Measurements from ENCODE around the gene CCS. TPM values are rescaled to one million over a fixed set of nuclear protein-coding genes. Genes with fewer than 3 reads are reported as not detected.

CCS gene, protein sequence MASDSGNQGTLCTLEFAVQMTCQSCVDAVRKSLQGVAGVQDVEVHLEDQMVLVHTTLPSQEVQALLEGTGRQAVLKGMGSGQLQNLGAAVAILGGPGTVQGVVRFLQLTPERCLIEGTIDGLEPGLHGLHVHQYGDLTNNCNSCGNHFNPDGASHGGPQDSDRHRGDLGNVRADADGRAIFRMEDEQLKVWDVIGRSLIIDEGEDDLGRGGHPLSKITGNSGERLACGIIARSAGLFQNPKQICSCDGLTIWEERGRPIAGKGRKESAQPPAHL
- 31.5 and 32.6 TPM in 2 replicates for total RNA-seq

DNA sequence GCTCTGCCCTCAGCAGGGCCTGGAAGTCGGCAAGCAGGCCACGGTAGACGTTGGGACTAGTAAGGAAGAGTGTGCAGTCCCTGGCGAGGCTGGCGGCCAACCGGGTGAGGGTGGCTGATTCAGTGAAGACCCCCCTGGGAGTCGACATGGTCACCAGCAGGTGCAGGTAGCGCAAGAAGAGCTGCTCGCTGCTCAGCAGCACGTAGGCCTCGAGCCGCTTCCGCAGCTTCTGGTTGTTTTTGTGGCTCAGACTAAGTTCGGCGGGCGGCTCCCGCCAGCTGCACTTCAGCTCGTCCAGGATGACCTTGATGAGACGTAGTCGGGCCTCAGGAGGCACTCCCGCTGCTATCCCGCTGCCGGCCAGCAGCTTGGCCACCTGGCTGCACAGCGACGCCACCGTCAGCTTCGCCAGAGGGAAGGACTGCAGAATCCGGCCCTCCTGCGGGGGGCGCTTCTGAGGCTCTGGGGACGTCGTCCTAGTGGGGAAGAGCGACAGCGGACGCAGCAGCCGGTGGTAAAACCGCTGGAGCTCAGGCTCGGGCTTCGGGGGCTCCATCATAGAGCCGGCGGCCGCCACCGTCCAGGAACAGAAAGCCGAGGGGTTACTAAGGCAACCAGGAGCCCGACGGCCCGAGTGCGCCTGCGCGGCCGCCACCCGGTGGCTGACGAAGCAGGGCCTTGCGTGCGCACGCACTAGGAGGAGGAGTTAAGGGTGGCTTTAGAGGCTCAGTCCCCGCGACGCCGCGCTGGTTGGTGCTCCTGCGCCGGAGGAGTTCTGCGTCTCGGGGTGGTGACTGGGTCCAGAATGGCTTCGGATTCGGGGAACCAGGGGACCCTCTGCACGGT lies at the start of gene CCS, which contains the start of gene CCDC87:
Gene CCS, plus strand, starts transcription at position 729 of the 846 bp plus-strand sequence. Its CDS starts 77 bp downstream, at position 806.
Gene CCDC87, minus strand, starts transcription at position 607 of the 846 bp plus-strand sequence. Its CDS starts 48 bp downstream, at position 559.

DNA sequence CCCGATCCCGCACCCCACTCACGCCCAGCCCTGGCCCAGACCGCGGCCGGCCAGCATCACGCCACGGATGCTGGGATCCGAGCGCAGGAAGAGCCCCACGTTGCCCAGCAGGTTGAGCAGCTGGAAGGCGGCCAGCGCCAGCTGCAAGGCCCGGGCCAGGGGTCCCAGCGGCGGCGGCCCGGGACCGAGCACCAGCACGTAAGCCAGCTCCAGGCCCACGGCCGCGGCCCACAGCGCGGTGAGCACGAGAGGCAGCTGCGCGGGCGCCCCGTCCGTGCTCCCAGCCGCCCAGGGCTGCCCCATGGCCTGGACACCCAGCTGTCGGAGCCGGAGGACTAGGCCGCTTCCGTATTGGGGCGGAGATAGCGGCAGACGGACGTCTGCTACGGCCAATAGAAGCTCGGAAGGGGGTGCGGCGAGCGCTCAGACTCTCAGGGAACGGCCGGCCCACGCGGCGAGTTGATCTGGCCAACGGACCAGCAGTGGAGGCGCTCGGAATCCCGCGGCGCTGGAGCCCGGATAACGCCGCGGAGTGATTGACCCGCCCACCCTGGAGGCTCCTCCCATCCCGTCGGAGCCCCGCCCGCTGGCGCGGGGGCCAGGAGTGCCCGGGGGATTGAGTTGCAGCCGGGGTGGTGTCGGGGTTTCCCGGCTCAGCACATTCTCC lies 47.2 kb upstream of the CCS start, which contains the start of gene ZDHHC24:
Gene ZDHHC24, minus strand, starts transcription at position 348 of the 667 bp plus-strand sequence. Its CDS starts 45 bp downstream, at position 303.

DNA sequence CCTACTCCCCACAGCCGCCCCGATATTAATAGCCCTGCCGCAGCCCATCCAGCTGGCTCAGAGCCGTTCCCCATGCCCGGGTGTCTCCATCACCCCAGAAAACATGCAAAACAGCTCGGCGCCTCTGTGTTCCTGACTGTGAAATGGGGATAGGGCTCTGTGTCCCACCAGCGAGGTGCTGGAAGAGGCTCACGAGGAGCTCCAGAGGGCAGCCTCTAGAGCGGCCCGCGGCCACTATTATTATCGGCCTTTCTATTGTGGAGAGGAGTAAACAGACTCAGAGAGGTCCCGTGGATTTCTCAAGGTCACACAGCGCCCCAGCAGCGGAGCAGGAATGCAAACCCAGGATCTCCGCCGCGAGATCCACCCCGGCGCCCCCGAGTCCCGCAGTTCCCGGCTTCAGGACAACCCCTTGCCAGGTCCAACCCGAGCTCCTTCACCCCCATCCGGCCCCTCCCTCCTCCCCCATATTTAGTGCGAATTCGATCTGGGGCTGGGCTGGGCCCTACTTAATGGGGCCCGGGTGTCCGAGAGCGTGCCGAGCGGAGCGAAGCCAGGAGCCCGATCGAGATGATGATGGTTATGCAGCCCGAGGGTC lies 46.5 kb upstream of the CCS start, which contains the start of gene ACTN3:
Gene ACTN3, plus strand, starts transcription at position 536 of the 598 bp plus-strand sequence. Its CDS starts 35 bp downstream, at position 571.

DNA sequence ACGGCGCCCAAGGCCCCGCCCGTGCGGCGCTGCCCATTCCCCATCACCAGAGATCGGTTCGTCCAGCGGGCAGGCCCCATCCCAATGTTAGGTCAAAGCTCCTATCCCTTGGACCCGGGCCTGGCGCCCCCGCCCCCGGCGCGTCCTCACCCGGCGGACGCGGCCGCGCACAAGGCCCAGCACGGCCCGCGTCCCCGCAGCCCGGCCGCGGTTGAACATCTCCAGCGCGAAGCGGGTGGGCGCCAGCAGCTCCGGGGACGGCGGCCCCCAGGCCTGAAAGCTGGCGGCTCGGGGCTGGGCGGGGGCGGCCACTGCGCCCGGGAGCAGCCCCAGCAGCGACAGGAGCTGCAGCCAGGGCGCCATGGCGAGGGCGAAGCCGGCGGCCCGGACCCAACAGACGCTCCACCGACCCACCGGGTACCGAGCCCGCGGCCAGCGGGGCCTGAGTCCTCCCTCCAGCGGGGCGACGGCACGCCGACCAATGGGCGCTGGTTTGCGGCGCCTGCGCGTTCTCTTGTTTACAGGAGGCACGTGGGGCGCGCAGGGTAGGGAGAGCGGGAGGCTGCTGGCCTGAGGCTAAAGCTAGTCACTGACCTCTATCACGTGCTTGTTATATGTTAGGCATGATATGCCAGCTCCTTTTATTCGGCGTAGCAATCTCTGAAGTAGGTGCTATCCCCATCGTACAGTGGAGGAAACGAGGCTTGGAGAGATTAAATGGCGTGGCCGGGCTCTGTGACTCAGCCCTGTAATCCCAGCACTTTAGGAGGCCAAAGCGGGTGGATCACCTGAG lies 24.7 kb upstream of the CCS start, which contains the start of gene CTSF:
Gene CTSF, minus strand, starts transcription at position 483 of the 793 bp plus-strand sequence. Its CDS starts 120 bp downstream, at position 363.

DNA sequence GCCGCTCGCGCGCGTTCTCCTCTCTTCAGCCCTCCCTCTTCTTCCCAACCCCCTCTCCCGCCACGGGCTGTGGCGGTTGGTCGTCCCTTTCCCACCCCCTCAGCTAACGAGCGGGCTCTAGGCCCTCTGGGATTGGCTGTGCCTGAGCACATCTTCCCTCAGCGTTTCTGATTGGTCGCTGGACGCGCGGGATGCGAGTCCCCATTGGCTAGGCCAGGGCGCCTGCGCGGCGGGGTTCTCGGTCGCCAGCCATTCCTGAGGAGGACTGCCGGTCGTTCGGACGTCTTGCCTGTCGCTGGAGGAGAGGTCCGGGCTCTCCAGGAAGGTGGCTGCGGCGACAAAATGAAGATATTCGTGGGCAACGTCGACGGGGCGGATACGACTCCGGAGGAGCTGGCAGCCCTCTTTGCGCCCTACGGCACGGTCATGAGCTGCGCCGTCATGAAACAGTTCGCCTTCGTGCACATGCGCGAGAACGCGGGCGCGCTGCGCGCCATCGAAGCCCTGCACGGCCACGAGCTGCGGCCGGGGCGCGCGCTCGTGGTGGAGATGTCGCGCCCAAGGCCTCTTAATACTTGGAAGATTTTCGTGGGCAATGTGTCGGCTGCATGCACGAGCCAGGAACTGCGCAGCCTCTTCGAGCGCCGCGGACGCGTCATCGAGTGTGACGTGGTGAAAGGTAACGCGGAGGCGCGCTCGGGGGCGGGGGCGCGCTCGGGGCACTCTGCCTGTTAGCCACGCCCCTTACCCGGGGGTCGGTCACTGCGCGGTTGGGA lies 23.6 kb downstream of the CCS start, which contains the start of gene RBM14:
Gene RBM14, plus strand, starts transcription at position 252 of the 776 bp plus-strand sequence. Its CDS starts 91 bp downstream, at position 343.

DNA sequence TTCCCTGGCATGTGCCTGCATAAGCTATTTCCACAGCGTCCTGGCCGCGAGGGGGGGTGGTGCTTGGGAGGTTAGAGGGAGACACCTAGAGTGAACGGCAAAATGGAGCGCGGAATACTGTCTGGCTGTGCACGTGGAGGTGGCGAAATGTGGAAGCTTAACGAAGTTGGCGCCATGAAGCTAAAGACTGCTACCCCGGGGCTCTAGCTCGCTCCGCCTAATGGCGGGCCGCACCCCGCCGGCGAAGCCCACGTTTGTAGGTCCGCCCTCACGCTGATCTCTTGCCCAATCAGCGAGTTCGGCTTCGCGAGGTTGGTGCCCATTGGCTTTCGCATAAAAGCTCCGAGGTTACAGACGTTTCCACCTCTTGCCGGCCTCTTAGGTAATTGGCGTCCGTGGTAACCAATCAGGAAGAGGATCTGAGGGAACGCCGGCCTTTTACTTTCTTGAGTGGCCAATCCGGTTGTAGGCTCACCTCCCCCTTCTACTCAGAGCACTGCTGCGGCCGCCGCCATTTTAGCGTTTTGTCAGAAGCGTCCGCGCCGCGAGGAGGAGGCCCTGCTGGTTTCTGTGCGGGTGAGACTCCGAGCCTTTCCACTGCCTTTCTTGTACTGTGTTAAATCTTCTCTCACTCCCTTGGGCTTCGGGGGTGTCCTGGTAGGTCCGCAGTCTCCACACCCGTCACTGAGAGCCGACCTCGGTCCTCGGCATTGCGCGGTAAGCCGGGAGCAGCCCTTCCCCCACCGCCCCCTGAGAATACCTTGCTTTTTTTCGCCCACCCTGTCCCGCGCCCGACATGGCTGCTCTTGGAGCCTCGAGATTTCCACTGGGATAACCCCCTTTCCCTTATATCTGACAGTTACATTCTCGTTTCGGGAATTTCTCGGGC lies 45.4 kb downstream of the CCS start, which contains the start of gene RBM4:
Gene RBM4, plus strand, starts transcription at position 527 of the 889 bp plus-strand sequence. CDS start 1,009 bp downstream, outside the sequence.

Other genes starting within 250 kb of the CCS start
- gene BRMS1, start 248.1 kb upstream of the CCS start, total RNA-seq: 65.0 and 79.7 TPM in 2 replicates
- gene B4GAT1, start 245.6 kb upstream of the CCS start, total RNA-seq: 23.8 and 31.3 TPM in 2 replicates
- gene SLC29A2, start 221.4 kb upstream of the CCS start, total RNA-seq: 0.09 and 0.28 TPM in 2 replicates
- gene NPAS4, start 172.2 kb upstream of the CCS start, total RNA-seq: not detected in 2 replicates
- gene MRPL11, start 154.3 kb upstream of the CCS start, total RNA-seq: 41.3 and 44.1 TPM in 2 replicates
- gene PELI3, start 126.3 kb upstream of the CCS start, total RNA-seq: 3.4 and 6.0 TPM in 2 replicates
- 56.5 and 75.1 TPM in 2 replicates for gene DPP3, start 112.8 kb upstream of the CCS start, total RNA-seq
- gene BBS1, start 82.5 kb upstream of the CCS start, total RNA-seq: 16.1 and 25.9 TPM in 2 replicates
- gene ZDHHC24, start 47.1 kb upstream of the CCS start, total RNA-seq: 13.4 and 15.0 TPM in 2 replicates
- gene ACTN3, start 46.3 kb upstream of the CCS start, total RNA-seq: 0.09 TPM in 1 of 2 replicates, not detected in the other
- gene CTSF, start 24.6 kb upstream of the CCS start, total RNA-seq: 18.2 and 26.3 TPM in 2 replicates
- gene CCDC87, start 122 bp upstream of the CCS start, total RNA-seq: 0.18 and 0.28 TPM in 2 replicates
- gene RBM14, start 23.4 kb downstream of the CCS start, total RNA-seq: 20.1 and 26.7 TPM in 2 replicates
- 152 and 160 TPM in 2 replicates for gene RBM4, start 45.5 kb downstream of the CCS start, total RNA-seq
- gene RBM4B, start 84.7 kb downstream of the CCS start, total RNA-seq: 21.3 and 27.1 TPM in 2 replicates
- gene SPTBN2, start 136.0 kb downstream of the CCS start, total RNA-seq: 21.5 and 53.8 TPM in 2 replicates